ENCODE data around the gene PMPCA. TPM values are rescaled to one million over a fixed set of nuclear protein-coding genes. Genes with fewer than 3 reads are reported as not detected.

PMPCA gene
- 41.1 and 62.1 TPM in 2 replicates for total RNA-seq

GRCh38 chr9:136410500-136411287, at the start of gene PMPCA, which contains the start of gene ENTR1:
Gene PMPCA (plus strand): TSS chr9:136410658. CDS start chr9:136410669, 11 bp downstream.
Gene ENTR1 (minus strand): TSS chr9:136410614. CDS start chr9:136410397, 217 bp downstream.

GRCh38 chr9:136363106-136363948, 47.1 kb upstream of the PMPCA start, which contains the start of gene DNLZ:
Gene DNLZ (minus strand): TSS chr9:136363744. CDS start chr9:136363714, 30 bp downstream.

GRCh38 chr9:136373300-136374182, 36.9 kb upstream of the PMPCA start, which contains the start of gene CARD9:
Gene CARD9 (minus strand): TSS chr9:136373669. CDS start chr9:136372078, 1,591 bp downstream.

GRCh38 chr9:136400038-136400834, 10.2 kb upstream of the PMPCA start, which contains the start of gene SNAPC4:
Gene SNAPC4 (minus strand): TSS chr9:136400170. CDS start chr9:136398428, 1,742 bp downstream.

GRCh38 chr9:136439481-136440408, 29.3 kb downstream of the PMPCA start, which contains the start of gene INPP5E:
Gene INPP5E (minus strand): TSS chr9:136439845. CDS start chr9:136439419, 426 bp downstream.

Other genes starting within 250 kb of the PMPCA start
- not detected in 2 replicates for gene LHX3, start 205.5 kb upstream of the PMPCA start, total RNA-seq
- gene QSOX2, start 164.8 kb upstream of the PMPCA start, total RNA-seq, result 12.5 and 19.3 TPM in 2 replicates
- not detected in 2 replicates for gene CCDC187, start 106.6 kb upstream of the PMPCA start, total RNA-seq
- gene GPSM1, start 83.1 kb upstream of the PMPCA start, total RNA-seq, result 41.4 and 67.7 TPM in 2 replicates
- gene DNLZ, start 46.9 kb upstream of the PMPCA start, total RNA-seq, result 7.0 and 27.6 TPM in 2 replicates
- gene CARD9, start 37.0 kb upstream of the PMPCA start, total RNA-seq, result 3.9 and 12.9 TPM in 2 replicates
- 7.7 and 9.6 TPM in 2 replicates for gene SNAPC4, start 10.5 kb upstream of the PMPCA start, total RNA-seq
- 37.9 and 47.8 TPM in 2 replicates for gene ENTR1, start within 50 bp of the PMPCA start, total RNA-seq
- 6.8 and 14.7 TPM in 2 replicates for gene INPP5E, start 29.2 kb downstream of the PMPCA start, total RNA-seq
- 58.6 and 62.4 TPM in 2 replicates for gene SEC16A, start 72.4 kb downstream of the PMPCA start, total RNA-seq
- 30.4 and 32.9 TPM in 2 replicates for gene NOTCH1, start 135.4 kb downstream of the PMPCA start, total RNA-seq